GM18508 (cell line): ENCODE measurements around the gene RASGEF1B.

Source experiments
- ATAC-seq: cut with Tn5 transposase; IDR thresholded peaks from one replicate; pipeline ENCODE4 v1.9.1; 2021; ENCODE audit warnings: moderate number of reproducible peaks; ENCODE audit not compliant: insufficient read depth, unreplicated experiment

Gene RASGEF1B

GRCh38 chr4:81471588-81472280, at the start of gene RASGEF1B:
Gene RASGEF1B (minus strand): TSS chr4:81471907. CDS start chr4:81459508, 12,399 bp downstream.
- peak; percentile 69 for ATAC-seq

GRCh38 chr4:81519856-81520255, 48.1 kb upstream of the RASGEF1B start:
- ATAC-seq, result no peak

GRCh38 chr4:81519427-81519773, 47.7 kb upstream of the RASGEF1B start:
- no peak for ATAC-seq

- ATAC-seq, result no peak
These were observed 47.2 kb upstream of the RASGEF1B start for GRCh38 chr4:81518762-81519426.

GRCh38 chr4:81516241-81516640, 44.5 kb upstream of the RASGEF1B start:
- no peak for ATAC-seq

GRCh38 chr4:81512757-81513501, 41.2 kb upstream of the RASGEF1B start:
- ATAC-seq, result no peak

GRCh38 chr4:81512001-81512756, 40.5 kb upstream of the RASGEF1B start:
- no peak for ATAC-seq

- no peak for ATAC-seq
These were observed 39.0 kb upstream of the RASGEF1B start for GRCh38 chr4:81510643-81511178.

- ATAC-seq, result no peak
These were observed 38.1 kb upstream of the RASGEF1B start for GRCh38 chr4:81509822-81510221.

- no peak for ATAC-seq
These were observed 37.5 kb upstream of the RASGEF1B start for GRCh38 chr4:81509191-81509590.

GRCh38 chr4:81508411-81509185, 36.9 kb upstream of the RASGEF1B start:
- ATAC-seq, result no peak

GRCh38 chr4:81507530-81507929, 35.8 kb upstream of the RASGEF1B start:
- no peak for ATAC-seq

GRCh38 chr4:81506731-81507130, 35.0 kb upstream of the RASGEF1B start:
- peak; percentile 58 for ATAC-seq

GRCh38 chr4:81505726-81506125, 34.0 kb upstream of the RASGEF1B start:
- ATAC-seq, result no peak

GRCh38 chr4:81505004-81505598, 33.4 kb upstream of the RASGEF1B start:
- peak; percentile 35 for ATAC-seq

- ATAC-seq, result no peak
These were observed 32.7 kb upstream of the RASGEF1B start for GRCh38 chr4:81504112-81505003.

GRCh38 chr4:81503586-81503985, 31.9 kb upstream of the RASGEF1B start:
- no peak for ATAC-seq

GRCh38 chr4:81502564-81502963, 30.9 kb upstream of the RASGEF1B start:
- no peak for ATAC-seq
